ENCODE results near the gene CHCHD4. TPM values are rescaled to one million over a fixed set of nuclear protein-coding genes. Genes with fewer than 3 reads are reported as not detected.

Gene CHCHD4
- total and polyA plus RNA-seq, 2 of the 13 experiments (the other 11 are each of a cell fraction or from before 2014, with no cell fraction given) = 15.8 to 24.1 TPM

GRCh38 chr3:14124223-14124614, 451 bp downstream of the CHCHD4 start (continued):
- TF ChIP-seq ATF1 (CRISPR knock-in tag; IDR thresholded peaks at IDR 0.05) = no peak
- TF ChIP-seq ZNF431 (CRISPR knock-in tag; IDR thresholded peaks at IDR 0.05; ENCODE audit: borderline replicate concordance, low read depth) = 0 out of 2 replicates have a peak, but pooled peaks have one; percentile 81
- TF ChIP-seq PAX8 (CRISPR knock-in tag; IDR thresholded peaks at IDR 0.05; ENCODE audit: borderline replicate concordance) = 0 out of 2 replicates have a peak, but pooled peaks have one; percentile 76
- no peak for TF ChIP-seq TCF12 (IDR thresholded peaks at IDR 0.05)
- no peak for TF ChIP-seq TCF12 (CRISPR knock-in tag; IDR thresholded peaks at IDR 0.05)
- 0 out of 2 replicates have a peak, but pooled peaks have one; percentile 17 for TF ChIP-seq HOMEZ (CRISPR knock-in tag; IDR thresholded peaks at IDR 0.05; ENCODE audit: low read depth)
- TF ChIP-seq MATR3 (CRISPR knock-in tag; IDR thresholded peaks at IDR 0.05) = no peak
- TF ChIP-seq SP4 (CRISPR knock-in tag; IDR thresholded peaks at IDR 0.05) = no peak
- no peak for TF ChIP-seq SMAD1 (CRISPR knock-in tag; IDR thresholded peaks at IDR 0.05; ENCODE audit: borderline replicate concordance, low read depth)
- 0 out of 2 replicates have a peak, but pooled peaks have one; percentile 62 for TF ChIP-seq HDAC1 (CRISPR knock-in tag; IDR thresholded peaks at IDR 0.05)
- no peak; the same call in 1 of the 2 replicates for TF ChIP-seq MTERF4 (CRISPR knock-in tag; IDR thresholded peaks at IDR 0.05)
- no peak for TF ChIP-seq MLXIP (CRISPR knock-in tag; IDR thresholded peaks at IDR 0.05; ENCODE audit: borderline replicate concordance)
- TF ChIP-seq ZNF276 (CRISPR knock-in tag; IDR thresholded peaks at IDR 0.05; ENCODE audit: low read depth) = no peak
- no peak for TF ChIP-seq ZNF546 (CRISPR knock-in tag; conservative IDR thresholded peaks at IDR 0.05)
- peak; percentile 86; the same call in 2 of the 3 replicates for TF ChIP-seq MXI1 (IDR thresholded peaks at IDR 0.05; ENCODE audit: borderline replicate concordance, low read depth, low read length)
- 0 out of 2 replicates have a peak, but pooled peaks have one; percentile 18 for TF ChIP-seq ZFP36L2 (CRISPR knock-in tag; IDR thresholded peaks at IDR 0.05)
- peak; percentile 86 for TF ChIP-seq YEATS4 (CRISPR knock-in tag; IDR thresholded peaks at IDR 0.05; ENCODE audit: borderline replicate concordance)
- TF ChIP-seq KMT2A (CRISPR knock-in tag; IDR thresholded peaks at IDR 0.05) = peak; percentile 71; the same call in 1 of the 2 replicates
- TF ChIP-seq PHF20 (CRISPR knock-in tag; IDR thresholded peaks at IDR 0.05) = peak; percentile 75; the same call in 1 of the 2 replicates
- TF ChIP-seq ZBTB37 (CRISPR knock-in tag; IDR thresholded peaks at IDR 0.05) = no peak
- no peak for TF ChIP-seq NFIC (IDR thresholded peaks at IDR 0.05; ENCODE audit: low read length)
